ENCODE measurements around the gene MREG. TPM values are rescaled to one million over a fixed set of nuclear protein-coding genes. Genes with fewer than 3 reads are reported as not detected.

The MREG gene
- total RNA-seq, 5 donors from 2014 or later (not counting 1 experiment from before 2014, with no cell fraction given), result 4.6 to 7.5 (median 6.3) TPM

GRCh38 chr2:216017365-216017764, 4.0 kb upstream of the MREG start:
- Mint-ChIP-seq H3K27ac (peak overlapping the region in 1 of 2 donors; percentile 83), H3K4me1 (peaks cover 45 to 51% (median 49%) of the 10 kb centered on the region in 3 donors), H3K27me3 (no peaks in the 10 kb centered on the region), H3K36me3 (peaks cover 6% of the 10 kb centered on the region), H3K9me3 (no peaks in the 10 kb centered on the region), H3K4me3 (peak overlapping the region in 1 of 3 donors; percentile 34)
- Histone ChIP-seq H3K4me3 (ENCODE audit: control insufficient read depth in 1 of 2, extremely low read depth in 1 of 2, low read length in 1 of 2) (no peak overlapping the region), H3K27ac (ENCODE audit: low read length) (no peak overlapping the region), H3K27me3 (replicated peaks in 1 of 2; ENCODE audit: control insufficient read depth in 2 of 2, extremely low read depth in 1 of 2, insufficient read depth in 2 of 2, low read length in 1 of 2) (no peaks in the 10 kb centered on the region), H3K36me3 (ENCODE audit: control insufficient read depth in 2 of 2, extremely low read depth in 1 of 2, insufficient read depth in 1 of 2, low read length in 1 of 2) (no peaks in the 10 kb centered on the region), H3K9me3 (no peaks in the 10 kb centered on the region), H3K4me1 (ENCODE audit: control insufficient read depth in 1 of 2, extremely low read depth in 1 of 2, insufficient read depth in 2 of 2, low read length in 2 of 2) (peaks cover 33% of the 10 kb centered on the region in 2 experiments)
- 57% methylated on average over 3 of the region's 4 CpGs for whole genome bisulfite sequencing (ENCODE audit: insufficient coverage)
- no peak for ATAC-seq (replicated peaks in 1 of 4)
- POLR2A ChIA-PET, result interaction anchor here in 1 of 2 donors (0.9 kb wide), 1 partner anchor 211 kb away, joined by 4 read pairs; no protein-coding TSS in a partner anchor
- CTCF ChIA-PET, result interaction anchor here (0.7 to 1.3 kb wide), 6 partner anchors 10 to 395 kb away, joined by 3 to 5 read pairs (median 4); no protein-coding TSS in a partner anchor
- DNase-seq, result peak in 1 of 35 experiments; percentile 35

DNA sequence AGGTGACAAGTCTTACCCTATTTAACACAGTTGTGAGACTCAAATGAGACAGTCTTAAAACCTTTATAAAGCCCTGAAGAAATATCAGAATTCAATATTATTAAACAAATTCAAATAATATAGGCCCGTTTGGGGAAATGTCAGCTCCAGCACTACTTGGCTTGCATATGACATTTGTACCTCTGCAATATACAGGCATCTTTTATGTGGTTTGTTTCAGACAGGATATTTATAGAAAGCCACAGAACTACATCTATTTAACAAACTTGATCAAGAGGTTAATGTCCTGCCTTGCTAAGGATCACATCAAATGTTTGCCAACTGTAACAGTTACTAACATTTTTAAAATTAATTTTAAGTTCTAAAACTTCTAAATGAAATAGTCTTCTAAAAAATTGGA, 3.2 kb upstream of the MREG start:
- H3K4me1 Mint-ChIP-seq, result peaks cover 53 to 57% (median 53%) of the 10 kb centered on the region in 3 donors
- no CpG with 5 or more reads among the region's 1 CpG for WGBS (ENCODE audit: insufficient coverage)
- ChIA-PET POLR2A (interaction anchor here in 1 of 2 donors (1.2 kb wide), 1 partner anchor 103 kb away, joined by 4 read pairs; no protein-coding TSS in a partner anchor), CTCF (interaction anchor here (0.7 to 1.5 kb wide), 6 partner anchors 9 to 66 kb away, joined by 3 to 7 read pairs (median 3); no protein-coding TSS in a partner anchor)
- H3K9me3 ChIP-seq, result no peaks in the 10 kb centered on the region
- H3K4me3 ChIP-seq (ENCODE audit: control insufficient read depth in 1 of 2, extremely low read depth in 1 of 2, low read length in 1 of 2), result no peak overlapping the region
- H3K27me3 Mint-ChIP-seq, result no peaks in the 10 kb centered on the region
- no peaks in the 10 kb centered on the region for H3K9me3 Mint-ChIP-seq
- peak overlapping the region in 1 of 3 donors; percentile 55 for H3K4me3 Mint-ChIP-seq
- peaks cover 33 to 40% of the 10 kb centered on the region in 2 experiments for H3K4me1 ChIP-seq (ENCODE audit: control insufficient read depth in 1 of 2, extremely low read depth in 1 of 2, insufficient read depth in 2 of 2, low read length in 2 of 2)
- peaks cover 6% of the 10 kb centered on the region for H3K36me3 Mint-ChIP-seq
- ATAC-seq (replicated peaks in 1 of 4) (peak in 1 of 4 experiments; percentile 21), DNase-seq (peak in 1 of 35 experiments; percentile 29)
- H3K27ac Mint-ChIP-seq, result peak overlapping the region in 1 of 2 donors; percentile 84
- no peaks in the 10 kb centered on the region for H3K27me3 ChIP-seq (replicated peaks in 1 of 2; ENCODE audit: control insufficient read depth in 2 of 2, extremely low read depth in 1 of 2, insufficient read depth in 2 of 2, low read length in 1 of 2)
- no peaks in the 10 kb centered on the region for H3K36me3 ChIP-seq (ENCODE audit: control insufficient read depth in 2 of 2, extremely low read depth in 1 of 2, insufficient read depth in 1 of 2, low read length in 1 of 2)
- H3K27ac ChIP-seq (ENCODE audit: low read length), result peak overlapping the region; percentile 64

GRCh38 chr2:216015722-216016464, 2.5 kb upstream of the MREG start:
- peaks cover 56 to 60% (median 59%) of the 10 kb centered on the region in 3 donors for H3K4me1 Mint-ChIP-seq
- ChIA-PET CTCF (interaction anchor here (0.6 to 1.5 kb wide), 6 partner anchors 8 to 66 kb away, joined by 3 to 8 read pairs (median 4); no protein-coding TSS in a partner anchor), POLR2A (interaction anchor here (0.6 to 1.2 kb wide), 4 partner anchors 10 to 104 kb away, joined by 3 to 6 read pairs (median 4); no protein-coding TSS in a partner anchor)
- peak overlapping the region in 2 of 3 donors; percentile 15 to 55 for H3K4me3 Mint-ChIP-seq
- ATAC-seq (replicated peaks in 1 of 4) (peak; percentile 63 to 83 (median 68)), DNase-seq (peak in 32 of 35 experiments; percentile 16 to 78 (median 38))
- Histone ChIP-seq H3K4me3 (ENCODE audit: control insufficient read depth in 1 of 2, extremely low read depth in 1 of 2, low read length in 1 of 2) (no peak overlapping the region), H3K9me3 (no peaks in the 10 kb centered on the region), H3K27ac (ENCODE audit: low read length) (peak overlapping the region; percentile 64), H3K27me3 (replicated peaks in 1 of 2; ENCODE audit: control insufficient read depth in 2 of 2, extremely low read depth in 1 of 2, insufficient read depth in 2 of 2, low read length in 1 of 2) (no peaks in the 10 kb centered on the region), H3K4me1 (ENCODE audit: control insufficient read depth in 1 of 2, extremely low read depth in 1 of 2, insufficient read depth in 2 of 2, low read length in 2 of 2) (peaks cover 33 to 43% of the 10 kb centered on the region in 2 experiments), H3K36me3 (ENCODE audit: control insufficient read depth in 2 of 2, extremely low read depth in 1 of 2, insufficient read depth in 1 of 2, low read length in 1 of 2) (no peaks in the 10 kb centered on the region)
- H3K27ac Mint-ChIP-seq, result peak overlapping the region; percentile 71 to 84
- peaks cover 6% of the 10 kb centered on the region for H3K36me3 Mint-ChIP-seq
- no peaks in the 10 kb centered on the region for H3K9me3 Mint-ChIP-seq
- 38% methylated on average over 3 of the region's 5 CpGs for WGBS (ENCODE audit: insufficient coverage)
- no peaks in the 10 kb centered on the region for H3K27me3 Mint-ChIP-seq

DNA sequence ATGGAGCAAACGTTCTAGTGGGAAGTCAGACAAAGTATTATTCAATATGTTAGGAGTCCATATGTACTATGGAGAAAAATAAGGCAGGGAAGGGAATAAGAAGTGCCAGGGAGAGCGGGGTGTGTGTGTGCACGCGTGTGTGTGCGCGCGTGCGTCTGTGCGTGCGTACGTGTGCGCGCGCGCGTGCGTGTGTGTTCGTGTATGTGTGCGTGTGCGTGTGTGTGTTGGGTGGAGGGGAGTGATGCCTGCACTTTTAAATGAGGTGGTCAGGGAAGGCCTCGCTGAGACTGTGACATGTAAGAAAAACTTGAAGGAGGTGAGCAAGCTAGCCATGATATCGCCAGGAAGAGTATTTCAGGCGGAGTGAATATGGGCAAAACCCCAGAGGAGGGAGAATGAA, 1.6 kb upstream of the MREG start:
- H3K4me3 ChIP-seq (ENCODE audit: control insufficient read depth in 1 of 2, extremely low read depth in 1 of 2, low read length in 1 of 2), result no peak overlapping the region
- no peaks in the 10 kb centered on the region for H3K9me3 ChIP-seq
- ATAC-seq (replicated peaks in 1 of 4) (no peak), DNase-seq (no peak)
- Mint-ChIP-seq H3K27ac (peak overlapping the region in 1 of 2 donors; percentile 29), H3K9me3 (no peaks in the 10 kb centered on the region), H3K27me3 (no peaks in the 10 kb centered on the region), H3K4me3 (peak overlapping the region in 1 of 3 donors; percentile 55), H3K4me1 (peaks cover 56 to 60% (median 59%) of the 10 kb centered on the region in 3 donors), H3K36me3 (peaks cover 6% of the 10 kb centered on the region)
- WGBS (ENCODE audit: insufficient coverage), result 90% methylated on average over 22 of the region's 23 CpGs
- ChIA-PET POLR2A (interaction anchor here in 1 of 2 donors (0.5 to 0.9 kb wide), 2 partner anchors 18 to 56 kb away, joined by 3 read pairs; no protein-coding TSS in a partner anchor), CTCF (no interaction called here)
- H3K36me3 ChIP-seq (ENCODE audit: control insufficient read depth in 2 of 2, extremely low read depth in 1 of 2, insufficient read depth in 1 of 2, low read length in 1 of 2), result no peaks in the 10 kb centered on the region
- no peak overlapping the region for H3K27ac ChIP-seq (ENCODE audit: low read length)
- H3K4me1 ChIP-seq (ENCODE audit: control insufficient read depth in 1 of 2, extremely low read depth in 1 of 2, insufficient read depth in 2 of 2, low read length in 2 of 2), result peaks cover 33 to 43% of the 10 kb centered on the region in 2 experiments
- no peaks in the 10 kb centered on the region for H3K27me3 ChIP-seq (replicated peaks in 1 of 2; ENCODE audit: control insufficient read depth in 2 of 2, extremely low read depth in 1 of 2, insufficient read depth in 2 of 2, low read length in 1 of 2)

DNA sequence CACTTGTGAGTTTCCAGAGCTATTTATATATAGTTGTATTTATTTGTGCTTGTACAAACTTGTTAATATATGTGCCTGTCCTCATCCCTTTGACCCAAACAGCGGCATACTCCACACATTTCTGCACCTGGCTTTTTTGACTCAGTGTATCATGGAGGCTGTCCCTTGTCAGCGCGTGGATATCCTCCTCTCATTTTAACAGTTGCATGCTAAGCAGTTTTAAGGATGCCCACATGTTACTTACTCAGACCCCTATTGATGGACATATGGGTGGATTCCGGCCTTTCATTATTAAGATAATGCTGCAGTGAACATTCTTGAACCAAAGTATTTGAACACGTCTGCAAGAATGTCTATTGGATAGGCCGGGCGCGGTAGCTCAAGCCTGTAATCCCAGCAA, 655 bp upstream of the MREG start:
- no peaks in the 10 kb centered on the region for H3K27me3 ChIP-seq (replicated peaks in 1 of 2; ENCODE audit: control insufficient read depth in 2 of 2, extremely low read depth in 1 of 2, insufficient read depth in 2 of 2, low read length in 1 of 2)
- no peak overlapping the region for H3K27ac ChIP-seq (ENCODE audit: low read length)
- ChIA-PET POLR2A (no interaction called here), CTCF (interaction anchor here (0.6 to 1.0 kb wide), 6 partner anchors 9 to 184 kb away, joined by 3 to 7 read pairs (median 4); no protein-coding TSS in a partner anchor)
- Mint-ChIP-seq H3K4me3 (peak overlapping the region; percentile 58 to 78 (median 68)), H3K36me3 (peaks cover 5% of the 10 kb centered on the region), H3K27me3 (no peaks in the 10 kb centered on the region), H3K9me3 (no peaks in the 10 kb centered on the region), H3K4me1 (peaks cover 56 to 60% (median 59%) of the 10 kb centered on the region in 3 donors), H3K27ac (no peak overlapping the region)
- DNase-seq, result no peak
- ATAC-seq (replicated peaks in 1 of 4), result no peak
- H3K36me3 ChIP-seq (ENCODE audit: control insufficient read depth in 2 of 2, extremely low read depth in 1 of 2, insufficient read depth in 1 of 2, low read length in 1 of 2), result no peaks in the 10 kb centered on the region
- peaks cover 33 to 43% of the 10 kb centered on the region in 2 experiments for H3K4me1 ChIP-seq (ENCODE audit: control insufficient read depth in 1 of 2, extremely low read depth in 1 of 2, insufficient read depth in 2 of 2, low read length in 2 of 2)
- no peaks in the 10 kb centered on the region for H3K9me3 ChIP-seq
- H3K4me3 ChIP-seq (ENCODE audit: control insufficient read depth in 1 of 2, extremely low read depth in 1 of 2, low read length in 1 of 2), result no peak overlapping the region
- WGBS (ENCODE audit: insufficient coverage), result 94% methylated on average over 5 of the region's 8 CpGs

DNA sequence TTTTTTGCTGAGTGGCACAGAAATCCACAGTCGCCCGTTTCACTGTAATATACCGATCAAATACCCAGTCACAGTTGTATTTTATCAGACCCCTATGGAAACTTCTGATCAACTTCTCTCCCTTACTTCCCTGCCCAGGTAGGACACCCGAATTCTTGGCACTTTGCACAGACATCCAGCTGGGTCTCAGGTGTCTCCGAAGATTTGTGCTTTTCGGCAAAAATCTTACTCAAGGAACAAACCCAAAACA, 596 bp downstream of the MREG start:
- no peaks in the 10 kb centered on the region for H3K27me3 ChIP-seq (replicated peaks in 1 of 2; ENCODE audit: control insufficient read depth in 2 of 2, extremely low read depth in 1 of 2, insufficient read depth in 2 of 2, low read length in 1 of 2)
- DNase-seq (no peak), ATAC-seq (replicated peaks in 1 of 4) (no peak)
- ChIA-PET CTCF (interaction anchor here (0.8 to 1.4 kb wide), 2 partner anchors 11 to 19 kb away, joined by 3 to 4 read pairs; no protein-coding TSS in a partner anchor), POLR2A (no interaction called here)
- H3K27me3 Mint-ChIP-seq, result no peaks in the 10 kb centered on the region
- WGBS (ENCODE audit: insufficient coverage), result 11% methylated on average over 3 of the region's 6 CpGs
- H3K27ac Mint-ChIP-seq, result peak overlapping the region in 1 of 2 donors; percentile 12
- H3K27ac ChIP-seq (ENCODE audit: low read length), result no peak overlapping the region
- peaks cover 52 to 59% (median 54%) of the 10 kb centered on the region in 3 donors for H3K4me1 Mint-ChIP-seq
- no peaks in the 10 kb centered on the region for H3K36me3 ChIP-seq (ENCODE audit: control insufficient read depth in 2 of 2, extremely low read depth in 1 of 2, insufficient read depth in 1 of 2, low read length in 1 of 2)
- H3K4me1 ChIP-seq (ENCODE audit: control insufficient read depth in 1 of 2, extremely low read depth in 1 of 2, insufficient read depth in 2 of 2, low read length in 2 of 2), result peaks cover 33 to 43% of the 10 kb centered on the region in 2 experiments
- no peaks in the 10 kb centered on the region for H3K9me3 ChIP-seq
- no peaks in the 10 kb centered on the region for H3K9me3 Mint-ChIP-seq
- peak overlapping the region; percentile 78 to 90 (median 82) for H3K4me3 Mint-ChIP-seq
- H3K36me3 Mint-ChIP-seq, result no peaks in the 10 kb centered on the region
- peak overlapping the region; percentile 56 to 67 for H3K4me3 ChIP-seq (ENCODE audit: control insufficient read depth in 1 of 2, extremely low read depth in 1 of 2, low read length in 1 of 2)

Data from T-cell (primary cell).